T-cell (primary cell): ENCODE data around the gene ADCY6. TPM values are rescaled to one million over a fixed set of nuclear protein-coding genes. Genes with fewer than 3 reads are reported as not detected.
A peak's percentile ranks its signal among the peaks of the same experiment; 100 is the strongest.

Experiments
- ATAC-seq, 4 experiments: fragments of 200-7000 bp in 3 of 4; fragments of 150-1000 bp in 1 of 4; cut with Tn5 transposase; replicated peaks in 1 of 4; 1 replicate in 3 of 4; 2 replicates in 1 of 4; pipeline ENCODE4 v1.10.0; 2021; ENCODE audit warnings: moderate library complexity in 3 of 4, mild to moderate bottlenecking in 2 of 4, moderate number of reproducible peaks in 1 of 4
- CTCF ChIA-PET, 2 donors: fragments of 300-600 bp; sonication (Branson Sonifier 250); formaldehyde crosslinking; loops; one replicate each; lab custom pipeline; 2022; ENCODE audit warnings: antibody characterized with exemption in 2 of 2; lab: Charles Lee
- POLR2A ChIA-PET, 2 donors: fragments of 300-600 bp; sonication (Branson Sonifier 250); formaldehyde crosslinking; loops; one replicate each; lab custom pipeline; 2022; ENCODE audit warnings: antibody characterized with exemption in 2 of 2; lab: Charles Lee
- DNase-seq, 35 experiments: peaks; one replicate each; pipeline versions ENCODE4 v3.0.0 to v3.0.0-alpha.2; 2013 to 2023
- H3K27ac ChIP-seq: one replicate; pipeline ENCODE4 v1.5.1; 2013; ENCODE audit warnings: low read length
- H3K27me3 ChIP-seq, 2 experiments: replicated peaks in 1 of 2; 1 replicate in 1 of 2; 2 replicates in 1 of 2; pipeline versions ENCODE4 v1.6.1 to v1.7.0; 2013; ENCODE audit warnings: low read length in 1 of 2, mixed read lengths in 1 of 2; ENCODE audit not compliant: control insufficient read depth in 2 of 2, insufficient read depth in 2 of 2; ENCODE audit errors: extremely low read depth in 1 of 2
- H3K36me3 ChIP-seq, 2 donors: 1 replicate in 1 of 2; 2 replicates in 1 of 2; pipeline versions ENCODE4 v1.6.1 to v1.7.0; 2013; ENCODE audit warnings: low read length in 1 of 2; ENCODE audit not compliant: control insufficient read depth in 2 of 2, insufficient read depth in 1 of 2; ENCODE audit errors: extremely low read depth in 1 of 2
- H3K4me1 ChIP-seq, 2 experiments: 1 replicate in 1 of 2; 2 replicates in 1 of 2; pipeline versions ENCODE4 v1.6.1 to v1.7.0; 2013; ENCODE audit warnings: low read length in 2 of 2, mixed read lengths in 1 of 2; ENCODE audit not compliant: insufficient read depth in 2 of 2, control insufficient read depth in 1 of 2; ENCODE audit errors: extremely low read depth in 1 of 2
- H3K4me3 ChIP-seq, 2 donors: 1 replicate in 1 of 2; 2 replicates in 1 of 2; pipeline versions ENCODE4 v1.5.1 to v1.7.0; 2013; ENCODE audit warnings: mild to moderate bottlenecking in 2 of 2, low read length in 1 of 2, moderate library complexity in 1 of 2; ENCODE audit not compliant: control insufficient read depth in 1 of 2; ENCODE audit errors: extremely low read depth in 1 of 2
- H3K9me3 ChIP-seq: 2 replicates; pipeline ENCODE4 v1.7.0; 2013
- H3K27ac Mint-ChIP-seq, 2 donors: one replicate each; pipeline ENCODE4 v1.8.0; 2020 to 2021; ENCODE audit warnings: mild to moderate bottlenecking in 2 of 2, mixed read lengths in 2 of 2
- H3K27me3 Mint-ChIP-seq, 2 donors: one replicate each; pipeline ENCODE4 v1.8.0; 2021 to 2022; ENCODE audit warnings: mixed read lengths in 2 of 2
- H3K36me3 Mint-ChIP-seq: one replicate; pipeline ENCODE4 v1.8.0; 2021; ENCODE audit warnings: mixed read lengths
- H3K4me1 Mint-ChIP-seq, 3 donors: one replicate each; pipeline ENCODE4 v1.8.0; 2020 to 2022; ENCODE audit warnings: mixed read lengths in 3 of 3, mild to moderate bottlenecking in 1 of 3
- H3K4me3 Mint-ChIP-seq, 3 donors: one replicate each; pipeline ENCODE4 v1.8.0; 2020 to 2022; ENCODE audit warnings: mild to moderate bottlenecking in 3 of 3, mixed read lengths in 3 of 3, moderate library complexity in 3 of 3
- H3K9me3 Mint-ChIP-seq, 3 donors: one replicate each; pipeline ENCODE4 v1.8.0; 2020 to 2022; ENCODE audit warnings: mixed read lengths in 3 of 3
- WGBS: methylation state at CpG from one replicate; pipeline ENCODE4 v1.1.5; 2013; ENCODE audit warnings: missing lambda C conversion rate; ENCODE audit not compliant: insufficient coverage; 5-methylcytosine and 5-hydroxymethylcytosine counted together
- total RNA-seq, 35 experiments: library from RNA in 6 of 35; stranded (reverse) in 6 of 35; fragments of 120-200 nt in 1 of 35; gene quantifications; one replicate each; pipeline versions ENCODE4 v1.2.1 to v1.2.4 and lab custom pipeline; 2013 to 2026

The ADCY6 gene
- total RNA-seq, 5 donors from 2014 or later (not counting 1 experiment from before 2014, with no cell fraction given) = 0.10 to 0.76 (median 0.66) TPM; not detected in 1

DNA sequence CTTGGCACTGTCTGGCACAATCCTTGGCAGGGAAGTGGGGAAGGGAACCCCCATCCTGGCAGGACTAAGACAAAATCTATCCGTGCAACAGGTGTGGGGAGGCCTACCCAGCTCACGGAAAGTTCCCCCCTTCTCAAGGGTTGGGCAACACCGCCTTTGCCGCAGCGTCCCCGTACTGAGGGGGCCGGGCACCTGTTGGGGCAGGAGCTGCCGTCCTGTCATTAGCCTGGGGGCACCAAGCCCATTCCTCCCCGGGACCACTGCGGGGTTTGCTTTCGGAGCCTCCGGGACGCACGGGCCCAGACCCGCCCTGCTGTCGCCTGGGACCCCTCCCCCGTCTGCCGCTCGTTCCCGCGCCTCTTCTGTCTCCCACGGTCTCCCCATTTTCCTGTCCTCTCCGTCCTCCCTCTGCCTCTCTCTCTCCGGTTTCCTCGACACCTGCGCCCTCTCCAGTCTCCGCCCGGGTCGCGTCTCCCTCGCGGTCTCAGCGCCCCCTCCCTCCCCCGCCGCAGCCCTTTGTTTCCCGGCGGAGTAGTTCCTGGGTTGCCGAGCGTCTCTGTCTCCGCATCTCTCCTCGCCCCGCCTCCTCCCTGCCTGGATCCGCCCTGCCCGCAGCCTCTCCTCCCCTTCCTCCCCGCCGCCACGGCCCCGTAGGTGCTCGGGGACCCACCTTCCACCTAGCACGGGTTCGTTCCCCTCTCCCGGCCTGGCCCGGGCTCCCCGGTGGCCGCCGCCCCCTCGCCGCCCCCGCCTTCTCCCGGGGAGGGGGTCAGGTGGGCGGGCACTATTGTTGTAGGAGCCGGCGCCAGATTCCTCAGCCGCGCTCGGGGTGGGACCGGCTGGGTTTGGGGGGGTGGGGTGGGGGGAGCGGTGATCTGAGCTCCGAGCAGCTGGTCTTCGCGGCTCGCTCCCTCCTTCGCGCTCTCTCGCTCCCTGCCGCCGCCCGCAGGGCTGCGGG is 29.3 kb upstream of the ADCY6 start, which contains the start of gene CACNB3:
Gene CACNB3 (plus strand): TSS at position 624 of the 958 bp plus-strand sequence. CDS start 434 bp downstream, outside the sequence.
- peak within 1 kb of the TSS; percentile 86 to 91 (median 89) for H3K4me3 Mint-ChIP-seq

DNA sequence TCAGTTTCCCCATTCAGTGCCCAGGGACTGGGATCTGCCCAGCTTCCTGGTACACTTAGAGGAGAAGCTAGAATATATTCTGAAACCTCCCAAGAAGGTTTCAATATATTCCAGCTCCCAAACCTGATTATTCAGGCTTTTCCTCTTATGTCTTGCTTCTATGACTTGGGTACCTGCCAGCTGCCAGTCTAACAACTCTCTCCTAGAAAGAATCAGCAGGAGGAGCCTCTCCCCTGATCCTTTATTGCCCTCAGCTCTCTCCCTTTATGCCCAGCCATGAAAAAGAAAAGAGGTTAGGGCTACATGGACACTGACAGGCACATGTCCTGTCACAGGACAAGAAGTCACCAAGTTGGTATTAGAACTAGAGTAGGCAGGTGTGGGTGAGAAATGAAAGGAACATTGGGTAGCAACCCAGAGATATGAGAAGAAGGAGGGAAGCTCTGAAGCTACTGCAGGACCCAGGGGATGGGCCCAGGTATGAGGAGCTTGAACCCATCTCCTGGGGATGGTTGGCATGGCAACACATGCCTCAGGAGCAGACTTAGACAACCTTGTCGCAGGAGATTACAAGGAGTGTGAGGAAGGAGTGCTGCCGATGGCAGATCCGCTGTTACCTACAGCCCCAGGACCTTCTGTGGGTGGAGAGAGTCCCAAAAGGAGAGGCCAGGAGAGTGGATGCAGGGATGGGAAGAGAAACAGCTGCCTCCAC is 27.4 kb upstream of the ADCY6 start:
- peaks cover 0 to 4% of the 10 kb centered on the region in 2 donors for H3K27me3 Mint-ChIP-seq
- peak overlapping the region in 1 of 2 donors; percentile 40 for H3K4me3 ChIP-seq

More for the DNA sequence above, 29.3 kb upstream of the ADCY6 start, which contains the start of gene CACNB3:
- Histone ChIP-seq H3K9me3 (no peaks in the 10 kb centered on the region), H3K4me1 (peaks cover 8 to 49% of the 10 kb centered on the region in 2 experiments), H3K36me3 (no peaks in the 10 kb centered on the region), H3K27ac (no peak within 1 kb of the TSS), H3K27me3 (peaks cover 0 to 17% of the 10 kb centered on the region in 2 experiments), H3K4me3 (peak within 1 kb of the TSS; percentile 58 to 59)
- Mint-ChIP-seq H3K4me1 (peaks cover 31 to 41% (median 37%) of the 10 kb centered on the region in 3 donors), H3K27me3 (peaks cover 0 to 4% of the 10 kb centered on the region in 2 donors), H3K27ac (peak within 1 kb of the TSS; percentile 23 to 58), H3K36me3 (no peaks in the 10 kb centered on the region), H3K9me3 (no peaks in the 10 kb centered on the region)
- under 1% methylated on average over 61 of the region's 79 CpGs for WGBS
- POLR2A ChIA-PET = interaction anchor here (0.6 kb wide), 2 partner anchors 380 to 579 kb away, joined by 3 read pairs; no protein-coding TSS in a partner anchor
- CTCF ChIA-PET = no interaction called here
- peak; percentile 71 to 82 (median 76) for ATAC-seq
- peak; percentile 57 to 83 (median 74) for DNase-seq

DNA sequence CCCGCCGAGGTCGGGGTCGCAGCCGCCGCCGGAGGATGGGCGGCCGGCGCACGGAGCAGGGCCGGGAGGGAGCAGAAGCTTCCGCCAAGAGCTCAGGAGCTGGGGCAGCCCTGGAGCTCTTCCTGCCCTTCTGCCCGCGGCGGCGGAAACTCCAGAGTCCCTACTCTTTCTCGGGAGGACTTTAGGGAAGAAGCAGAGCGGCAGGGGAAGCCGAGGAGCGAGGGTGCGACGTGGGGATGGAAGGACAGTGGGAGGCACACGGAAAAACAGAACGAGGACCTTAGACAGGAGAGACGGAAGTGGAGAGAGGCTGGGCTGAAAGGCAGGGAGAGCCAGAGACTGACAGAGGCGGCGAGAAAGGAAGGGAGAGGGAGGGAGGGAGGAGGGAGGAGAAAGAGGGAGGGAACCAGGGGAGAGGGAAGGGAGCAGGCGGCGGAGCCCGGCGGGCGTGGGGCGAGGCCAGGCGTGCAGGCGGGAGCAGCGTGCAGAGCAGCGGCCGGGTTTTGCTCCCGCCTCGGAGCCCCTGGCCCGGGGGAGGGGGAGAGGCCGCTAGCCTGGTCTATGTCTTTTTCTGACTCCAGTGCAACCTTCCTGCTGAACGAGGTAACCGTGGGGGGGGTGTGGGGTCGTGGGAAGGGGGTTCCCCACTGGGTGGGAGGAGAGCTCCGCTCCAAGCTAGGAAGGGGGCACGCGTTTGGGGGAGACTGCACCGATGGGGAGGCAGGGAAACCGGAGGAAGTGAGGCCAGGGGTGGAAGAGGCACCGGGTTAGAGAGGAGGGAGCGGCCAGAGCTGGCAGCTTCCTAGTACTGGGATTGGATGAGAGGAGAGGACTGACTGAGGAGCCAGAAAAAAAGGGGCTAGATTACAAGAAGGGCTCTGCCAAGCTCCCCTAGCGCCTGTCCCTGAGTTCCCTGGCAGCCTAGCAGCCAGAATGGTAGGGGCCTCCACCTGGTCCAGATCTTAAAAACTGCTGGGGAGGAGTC is 26.5 kb upstream of the ADCY6 start:
- ChIA-PET CTCF (interaction anchor here (0.6 to 1.2 kb wide), 7 partner anchors 20 to 1702 kb away, joined by 3 to 7 read pairs (median 5); no protein-coding TSS in a partner anchor), POLR2A (interaction anchor here in 1 of 2 donors (0.7 kb wide), 1 partner anchor 62 kb away, joined by 3 read pairs; no protein-coding TSS in a partner anchor)
- no peaks in the 10 kb centered on the region for H3K36me3 ChIP-seq
- H3K27ac ChIP-seq = no peak overlapping the region
- H3K9me3 ChIP-seq = no peaks in the 10 kb centered on the region
- Mint-ChIP-seq H3K27me3 (peaks cover 0 to 4% of the 10 kb centered on the region in 2 donors), H3K4me1 (peaks cover 31 to 41% (median 37%) of the 10 kb centered on the region in 3 donors), H3K27ac (peak overlapping the region; percentile 41 to 63), H3K9me3 (no peaks in the 10 kb centered on the region), H3K36me3 (no peaks in the 10 kb centered on the region), H3K4me3 (peak overlapping the region; percentile 84 to 91 (median 89))
- ATAC-seq (peak; percentile 35 to 50 (median 45)), DNase-seq (peak in 7 of 35 experiments; percentile 6 to 51 (median 13))
- peaks cover 8 to 49% of the 10 kb centered on the region in 2 experiments for H3K4me1 ChIP-seq
- peak overlapping the region; percentile 65 to 77 for H3K4me3 ChIP-seq
- peaks cover 0 to 17% of the 10 kb centered on the region in 2 experiments for H3K27me3 ChIP-seq
- 3% methylated on average over 51 of the region's 54 CpGs for WGBS

More for the DNA sequence above, 27.4 kb upstream of the ADCY6 start:
- ChIA-PET CTCF (interaction anchor here in 1 of 2 donors (0.9 kb wide), 1 partner anchor 253 kb away, joined by 3 read pairs; the partner anchor contains the start of gene RHEBL1), POLR2A (interaction anchor here (0.6 kb wide), 2 partner anchors 103 to 317 kb away, joined by 3 read pairs; no protein-coding TSS in a partner anchor)
- Histone ChIP-seq H3K4me1 (peaks cover 8 to 49% of the 10 kb centered on the region in 2 experiments), H3K9me3 (no peaks in the 10 kb centered on the region), H3K36me3 (no peaks in the 10 kb centered on the region), H3K27ac (no peak overlapping the region), H3K27me3 (peaks cover 0 to 17% of the 10 kb centered on the region in 2 experiments)
- Mint-ChIP-seq H3K27ac (peak overlapping the region; percentile 17 to 44), H3K4me1 (peaks cover 31 to 41% (median 37%) of the 10 kb centered on the region in 3 donors), H3K9me3 (no peaks in the 10 kb centered on the region), H3K4me3 (peak overlapping the region; percentile 84 to 91 (median 89)), H3K36me3 (no peaks in the 10 kb centered on the region)
- ATAC-seq (no peak), DNase-seq (no peak)
- no CpG with 5 or more reads among the region's 3 CpGs for WGBS

DNA sequence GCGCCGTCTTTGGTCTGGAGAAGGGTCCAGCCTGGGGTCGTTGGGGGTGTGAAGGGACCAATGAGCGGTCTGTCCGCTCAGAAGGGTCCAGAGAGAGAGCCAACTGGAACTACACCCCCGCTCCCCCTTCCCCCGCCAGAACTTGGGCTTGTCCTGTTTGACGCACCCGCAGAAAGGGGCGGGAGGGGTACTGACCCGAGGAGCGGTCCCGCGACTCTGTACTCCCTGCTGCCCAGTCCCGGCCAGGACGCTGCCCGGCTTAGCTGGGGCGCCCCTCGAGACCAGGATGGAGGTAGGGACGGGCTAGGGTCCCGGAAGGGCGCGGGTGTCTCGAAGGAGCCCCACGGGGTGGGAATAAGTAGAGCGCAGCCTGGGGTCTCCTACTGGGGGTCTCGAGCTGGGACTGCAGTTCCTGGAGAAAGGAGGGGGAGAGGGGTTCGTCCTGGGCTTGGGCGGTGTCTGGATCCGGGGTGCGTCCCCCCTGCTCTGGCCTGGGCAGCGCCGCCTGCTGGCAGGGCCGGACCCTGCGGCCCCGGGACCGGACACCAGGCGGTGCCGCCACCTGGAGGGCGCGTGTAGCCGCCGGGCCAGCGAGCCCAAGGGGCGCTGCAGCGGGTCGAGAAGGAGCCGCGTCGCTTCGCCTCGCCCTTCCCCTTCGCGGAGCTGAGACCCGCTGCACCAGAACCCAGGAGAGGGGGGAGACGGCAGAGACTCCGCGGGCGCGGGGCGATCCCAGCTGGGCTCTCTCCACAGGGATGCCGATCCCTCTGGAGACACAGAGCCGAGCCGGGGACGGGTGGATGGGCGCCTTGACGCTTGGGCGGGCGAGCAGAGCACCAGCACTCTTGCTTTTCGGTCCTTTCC is 25.6 kb upstream of the ADCY6 start:
- Histone ChIP-seq H3K27ac (peak overlapping the region; percentile 1), H3K27me3 (peaks cover 0 to 17% of the 10 kb centered on the region in 2 experiments)
- CTCF ChIA-PET = interaction anchor here (0.6 to 1.2 kb wide), 5 partner anchors 19 to 1703 kb away, joined by 3 to 7 read pairs (median 5); no protein-coding TSS in a partner anchor

More for the DNA sequence above, 25.6 kb upstream of the ADCY6 start:
- peak in 34 of 35 experiments; percentile 12 to 84 (median 48) for DNase-seq
- H3K4me3 ChIP-seq = peak overlapping the region; percentile 65 to 77
- WGBS = under 1% methylated on average over 62 of the region's 70 CpGs
- Mint-ChIP-seq H3K27ac (peak overlapping the region in 1 of 2 donors; percentile 78), H3K4me1 (peaks cover 31 to 41% (median 37%) of the 10 kb centered on the region in 3 donors), H3K36me3 (no peaks in the 10 kb centered on the region), H3K9me3 (no peaks in the 10 kb centered on the region), H3K27me3 (peaks cover 0 to 4% of the 10 kb centered on the region in 2 donors), H3K4me3 (peak overlapping the region; percentile 84 to 91 (median 89))
- no peaks in the 10 kb centered on the region for H3K9me3 ChIP-seq
- ATAC-seq = peak; percentile 64 to 74 (median 70)
- POLR2A ChIA-PET = interaction anchor here in 1 of 2 donors (0.7 kb wide), 1 partner anchor 61 kb away, joined by 3 read pairs; no protein-coding TSS in a partner anchor
- H3K36me3 ChIP-seq = no peaks in the 10 kb centered on the region
- peaks cover 8 to 49% of the 10 kb centered on the region in 2 experiments for H3K4me1 ChIP-seq
